A549 (cell line): ENCODE data around the gene CACNA1E. TPM values are rescaled to one million over a fixed set of nuclear protein-coding genes. Genes with fewer than 3 reads are reported as not detected.
A peak's percentile ranks its signal among the peaks of the same experiment; 100 is the strongest.

Experiments
- ATAC-seq, 2 experiments: fragments of 200-7000 bp in 1 of 2; fragments of >200 bp in 1 of 2; cut with Nextera tagmentation in 1 of 2; cut with Tn5 transposase in 1 of 2; 3 replicates each; pipeline versions ENCODE4 v1.8.0 to v1.9.1; 2018 to 2020; ENCODE audit warnings: mild to moderate bottlenecking in 1 of 2, moderate library complexity in 1 of 2
- CTCF ChIA-PET: fragments of 300-600 bp; sonication (Branson Sonifier 250); formaldehyde crosslinking; extraction: SDS; loops from one replicate; lab custom pipeline; 2021; ENCODE audit warnings: antibody characterized with exemption, inconsistent platforms; lab: Yijun Ruan, JAX
- POLR2A ChIA-PET: fragments of 350-600 bp; formaldehyde crosslinking; extraction: SDS; loops from one replicate; lab custom pipeline; 2021; ENCODE audit warnings: antibody characterized with exemption, inconsistent platforms; lab: Yijun Ruan, JAX
- DNase-seq, 2 experiments: peaks; one replicate each; pipeline versions ENCODE4 v3.0.0 to v3.0.0-alpha.2; 2011 to 2016; ENCODE audit warnings: low read depth in 1 of 2, low spot score in 1 of 2
- FAIRE-seq: peaks from 2 replicates; lab custom pipeline; 2011; peaks lifted over from hg19 to GRCh38; lab: Jason Lieb, UNC
- H3K27ac ChIP-seq, 2 experiments: fragments of >200 bp; sonication (Bioruptor Twin); formaldehyde crosslinking; 3 replicates each; pipeline ENCODE4 v1.5.1; 2016 to 2017
- H3K4me1 ChIP-seq: fragments of >200 bp; sonication (Bioruptor Twin); formaldehyde crosslinking; 3 replicates; pipeline ENCODE4 v1.6.1; 2016
- H3K4me2 ChIP-seq: fragments of >200 bp; sonication (Bioruptor Twin); formaldehyde crosslinking; 3 replicates; pipeline ENCODE4 v1.6.1; 2016
- H3K4me3 ChIP-seq: fragments of >200 bp; sonication (Bioruptor Twin); formaldehyde crosslinking; 3 replicates; pipeline ENCODE4 v1.5.1; 2016
- H3K9me3 ChIP-seq: fragments of >200 bp; sonication (Bioruptor Twin); formaldehyde crosslinking; 3 replicates; pipeline ENCODE4 v1.6.1; 2016
- CBX8 ChIP-seq: fragments of 200-600 bp; sonication (generic); IDR thresholded peaks from 2 replicates; pipeline ENCODE4 v1.6.1; 2016
- CHD2 ChIP-seq: fragments of 150-350 bp; IDR thresholded peaks from 2 replicates; pipeline ENCODE4 v1.6.1; 2014; ENCODE audit warnings: low read length; ENCODE audit not compliant: partially characterized antibody
- CHD4 ChIP-seq: fragments of 200-600 bp; sonication (generic); IDR thresholded peaks from 2 replicates; pipeline ENCODE4 v1.6.1; 2016; ENCODE audit warnings: antibody characterized with exemption, mild to moderate bottlenecking, borderline replicate concordance
- ESRRA ChIP-seq: fragments of 150-350 bp; IDR thresholded peaks from 2 replicates; pipeline ENCODE4 v1.6.1; 2014; ENCODE audit warnings: mild to moderate bottlenecking, low read length, borderline replicate concordance
- FOSB ChIP-seq: fragments of 250-450 bp; sonication (Bioruptor Pico); IDR thresholded peaks from 2 replicates; pipeline ENCODE4 v1.5.0; 2020; ENCODE audit warnings: mild to moderate bottlenecking, moderate library complexity
- FOXS1 ChIP-seq: fragments of 250-450 bp; sonication (Bioruptor Pico); IDR thresholded peaks from 2 replicates; pipeline ENCODE4 v1.5.0; 2020; ENCODE audit warnings: mild to moderate bottlenecking, moderate library complexity
- GATA3 ChIP-seq: IDR thresholded peaks from 2 replicates; pipeline ENCODE4 v1.6.1; 2012; ENCODE audit warnings: borderline replicate concordance
- HOXB5 ChIP-seq: fragments of 250-450 bp; sonication (Bioruptor Pico); IDR thresholded peaks from 2 replicates; pipeline ENCODE4 v1.5.0; 2020; ENCODE audit warnings: mild to moderate bottlenecking, moderate library complexity
- JUN ChIP-seq, 2 experiments: fragments of >200 bp; sonication (Bioruptor Twin); formaldehyde crosslinking; IDR thresholded peaks; 2 replicates in 1 of 2; 3 replicates in 1 of 2; pipeline ENCODE4 v1.6.1; 2016 to 2017
- JUNB ChIP-seq: fragments of >200 bp; sonication (Bioruptor Twin); formaldehyde crosslinking; IDR thresholded peaks from 2 replicates; pipeline ENCODE4 v1.6.1; 2016
- KDM1A ChIP-seq: fragments of 200-600 bp; sonication (generic); IDR thresholded peaks from 2 replicates; pipeline ENCODE4 v1.6.1; 2016; ENCODE audit warnings: low read depth, mild to moderate bottlenecking
- KDM5A ChIP-seq: fragments of 200-600 bp; sonication (generic); IDR thresholded peaks from 2 replicates; pipeline ENCODE4 v1.6.1; 2016; ENCODE audit warnings: antibody characterized with exemption, mild to moderate bottlenecking
- MYC ChIP-seq: IDR thresholded peaks from 2 replicates; pipeline ENCODE4 v1.6.1; 2012; ENCODE audit warnings: mild to moderate bottlenecking, inconsistent platforms, low read length, improper control_type of control experiment, borderline replicate concordance
- NR3C1 ChIP-seq: fragments of >200 bp; sonication (Bioruptor Twin); formaldehyde crosslinking; IDR thresholded peaks from 3 replicates; pipeline ENCODE4 v1.6.1; 2017
- POLR2A ChIP-seq: IDR thresholded peaks from 2 replicates; pipeline ENCODE4 v1.6.1; 2012; ENCODE audit warnings: mild to moderate bottlenecking, low read length
- RCOR1 ChIP-seq: fragments of 150-350 bp; IDR thresholded peaks from 2 replicates; pipeline ENCODE4 v1.6.1; 2014; ENCODE audit warnings: antibody characterized with exemption, low read length, low read depth
- TFCP2L1 ChIP-seq: fragments of 250-450 bp; sonication (Bioruptor Pico); IDR thresholded peaks from 2 replicates; pipeline ENCODE4 v1.5.0; 2021; ENCODE audit warnings: mild to moderate bottlenecking
- ZC3H11A ChIP-seq: fragments of 450-650 bp; IDR thresholded peaks from 2 replicates; pipeline ENCODE4 v1.6.1; 2014; ENCODE audit warnings: antibody characterized with exemption, mild to moderate bottlenecking
- ZFP36 ChIP-seq: fragments of 450-650 bp; IDR thresholded peaks from 2 replicates; pipeline ENCODE4 v1.6.1; 2014; ENCODE audit warnings: borderline replicate concordance; ENCODE audit not compliant: partially characterized antibody
- WGBS: methylation state at CpG from one replicate; pipeline ENCODE4 v1.1.6; 2017; ENCODE audit errors: missing lambda C conversion rate; 5-methylcytosine and 5-hydroxymethylcytosine counted together
- polyA plus RNA-seq, 4 experiments: library from polyadenylated mRNA; depleted of rRNA in 3 of 4; stranded (reverse); fragments of >200 nt; fragmentation: RNase III in 1 of 4; extraction: RNeasy Plus Mini Kit Qiagen cat#74134 plus additional on column Dnase treatment in 1 of 4; gene quantifications; 2 replicates in 3 of 4; 3 replicates in 1 of 4; pipeline ENCODE4 v1.2.3, GENCODE V29; 2011 to 2017
- TF ChIP-seq, protein P1 (sequence below): fragments of 450-650 bp; IDR thresholded peaks from 2 replicates; pipeline ENCODE4 v1.6.1; 2014; ENCODE audit warnings: antibody characterized with exemption
- TF ChIP-seq, protein P2 (sequence below): fragments of >200 bp; sonication (Bioruptor Twin); formaldehyde crosslinking; IDR thresholded peaks from 2 replicates; pipeline ENCODE4 v1.6.1; 2016
- TF ChIP-seq, protein P3 (sequence below): fragments of 250-450 bp; sonication (Bioruptor Pico); IDR thresholded peaks from 2 replicates; pipeline ENCODE4 v1.5.0; 2021; ENCODE audit warnings: mild to moderate bottlenecking, moderate library complexity, borderline replicate concordance
- TF ChIP-seq, protein P4 (sequence below): IDR thresholded peaks from 2 replicates; pipeline ENCODE4 v1.6.1; 2012
- TF ChIP-seq, protein P5 (sequence below): fragments of 150-350 bp; IDR thresholded peaks from 2 replicates; pipeline ENCODE4 v1.6.1; 2014; ENCODE audit warnings: low read depth, mild to moderate bottlenecking, low read length
- TF ChIP-seq, protein P6 (sequence below): fragments of >200 bp; sonication (Bioruptor Twin); formaldehyde crosslinking; IDR thresholded peaks from 3 replicates; pipeline ENCODE4 v1.6.1; 2016

Gene CACNA1E
- polyA plus RNA-seq, 2 of the 4 experiments (the other 2 are of a cell fraction) = 0.01 TPM; not detected in 1

DNA sequence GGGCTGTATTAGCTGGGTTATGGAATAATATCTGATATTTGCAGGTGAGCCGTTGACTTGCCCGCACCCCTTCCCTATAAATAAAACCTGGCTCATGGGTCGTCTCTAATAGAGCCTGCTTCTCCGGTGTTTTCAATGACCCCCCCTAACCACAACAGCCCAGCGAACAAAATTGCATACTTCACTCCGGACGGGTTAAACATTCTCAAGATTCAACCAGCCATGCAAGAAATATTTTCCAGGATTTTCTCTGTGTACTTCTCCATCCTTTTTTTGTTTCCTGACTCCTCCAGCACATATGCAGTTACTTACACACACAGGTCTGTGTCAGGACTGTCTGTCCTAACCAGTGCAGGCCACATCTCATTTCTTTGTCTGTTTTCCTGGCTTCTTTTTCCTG lies 310.5 kb downstream of the CACNA1E start:
- FAIRE-seq (no peak), ATAC-seq (no peak), DNase-seq (no peak)
- Histone ChIP-seq H3K4me3 (no peak overlapping the region), H3K4me2 (no peak overlapping the region), H3K27ac (no peak overlapping the region), H3K4me1 (no peaks in the 10 kb centered on the region), H3K9me3 (no peaks in the 10 kb centered on the region)
- ChIA-PET CTCF (no interaction called here), POLR2A (no interaction called here)
- TF ChIP-seq FOSB (CRISPR knock-in tag) (no peak), ZC3H11A (no peak), JUN (IDR thresholded peaks at IDR 0.05) (no peak), KDM1A (no peak), ESRRA (no peak), POLR2A (no peak), HOXB5 (CRISPR knock-in tag) (no peak), MYC (no peak)
- TF ChIP-seq, protein P1, sequence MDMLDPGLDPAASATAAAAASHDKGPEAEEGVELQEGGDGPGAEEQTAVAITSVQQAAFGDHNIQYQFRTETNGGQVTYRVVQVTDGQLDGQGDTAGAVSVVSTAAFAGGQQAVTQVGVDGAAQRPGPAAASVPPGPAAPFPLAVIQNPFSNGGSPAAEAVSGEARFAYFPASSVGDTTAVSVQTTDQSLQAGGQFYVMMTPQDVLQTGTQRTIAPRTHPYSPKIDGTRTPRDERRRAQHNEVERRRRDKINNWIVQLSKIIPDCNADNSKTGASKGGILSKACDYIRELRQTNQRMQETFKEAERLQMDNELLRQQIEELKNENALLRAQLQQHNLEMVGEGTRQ = no peak
- 27% methylated on average over 7 of the region's 7 CpGs for WGBS

DNA sequence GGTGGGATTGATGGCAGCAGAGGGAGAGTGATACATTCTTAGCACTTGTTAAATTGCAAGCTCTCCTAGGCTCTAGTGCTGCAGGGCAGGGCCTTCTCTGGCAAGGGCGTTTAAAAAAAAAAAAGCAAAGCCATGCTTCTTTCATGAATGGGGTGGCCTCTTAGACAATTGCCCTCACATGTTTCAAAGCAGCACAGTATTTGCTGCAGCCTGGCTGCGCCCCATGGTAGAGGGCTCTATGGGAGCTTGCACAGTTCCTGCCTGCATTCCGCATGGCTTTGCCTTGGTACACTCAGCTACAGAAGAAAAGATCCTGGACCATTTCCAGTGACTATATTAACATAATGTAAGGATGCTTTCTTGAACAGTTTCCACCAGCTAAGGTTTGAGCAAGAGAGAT lies 311.0 kb downstream of the CACNA1E start:
- no peak for DNase-seq
- no peak for FAIRE-seq
- Histone ChIP-seq H3K4me1 (no peaks in the 10 kb centered on the region), H3K27ac (no peak overlapping the region), H3K4me3 (no peak overlapping the region), H3K4me2 (no peak overlapping the region), H3K9me3 (no peaks in the 10 kb centered on the region)
- ChIA-PET POLR2A (no interaction called here), CTCF (no interaction called here)
- TF ChIP-seq CHD4 = no peak
- TF ChIP-seq RCOR1 = no peak
- no peak for TF ChIP-seq GATA3
- no peak for TF ChIP-seq CHD2
- TF ChIP-seq TFCP2L1 (CRISPR knock-in tag) = no peak
- TF ChIP-seq JUNB = no peak
- no peak for TF ChIP-seq ZFP36
- no peak for TF ChIP-seq KDM5A
- TF ChIP-seq, protein P2, sequence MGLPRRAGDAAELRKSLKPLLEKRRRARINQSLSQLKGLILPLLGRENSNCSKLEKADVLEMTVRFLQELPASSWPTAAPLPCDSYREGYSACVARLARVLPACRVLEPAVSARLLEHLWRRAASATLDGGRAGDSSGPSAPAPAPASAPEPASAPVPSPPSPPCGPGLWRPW = no peak
- 27% methylated on average over 3 of the region's 3 CpGs for WGBS
- ATAC-seq = no peak

DNA sequence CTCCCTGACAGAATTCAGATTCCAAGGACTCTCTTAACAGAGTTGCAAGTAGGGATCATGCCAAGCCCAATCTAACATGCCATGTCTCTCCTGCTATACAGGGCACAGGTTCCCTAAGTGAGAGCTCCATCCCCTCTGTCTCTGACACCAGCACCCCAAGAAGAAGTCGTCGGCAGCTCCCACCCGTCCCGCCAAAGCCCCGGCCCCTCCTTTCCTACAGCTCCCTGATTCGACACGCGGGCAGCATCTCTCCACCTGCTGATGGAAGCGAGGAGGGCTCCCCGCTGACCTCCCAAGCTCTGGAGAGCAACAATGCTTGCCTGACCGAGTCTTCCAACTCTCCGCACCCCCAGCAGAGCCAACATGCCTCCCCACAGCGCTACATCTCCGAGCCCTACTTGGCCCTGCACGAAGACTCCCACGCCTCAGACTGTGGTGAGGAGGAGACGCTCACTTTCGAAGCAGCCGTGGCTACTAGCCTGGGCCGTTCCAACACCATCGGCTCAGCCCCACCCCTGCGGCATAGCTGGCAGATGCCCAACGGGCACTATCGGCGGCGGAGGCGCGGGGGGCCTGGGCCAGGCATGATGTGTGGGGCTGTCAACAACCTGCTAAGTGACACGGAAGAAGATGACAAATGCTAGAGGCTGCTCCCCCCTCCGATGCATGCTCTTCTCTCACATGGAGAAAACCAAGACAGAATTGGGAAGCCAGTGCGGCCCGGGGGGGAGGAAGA lies 315.0 kb downstream of the CACNA1E start:
- TF ChIP-seq CHD4 = no peak
- TF ChIP-seq, protein P2 = no peak
- DNase-seq (no peak), ATAC-seq (peak in 1 of 2 experiments; percentile 43; a peak in 1 of 6 replicates), FAIRE-seq (no peak)
- ChIA-PET POLR2A (no interaction called here), CTCF (no interaction called here)
- WGBS = 33% methylated on average over 12 of the region's 32 CpGs
- no peak overlapping the region for H3K4me3 ChIP-seq
- H3K9me3 ChIP-seq = no peaks in the 10 kb centered on the region
- H3K4me2 ChIP-seq = no peak overlapping the region
- no peaks in the 10 kb centered on the region for H3K4me1 ChIP-seq
- H3K27ac ChIP-seq = no peak overlapping the region

DNA sequence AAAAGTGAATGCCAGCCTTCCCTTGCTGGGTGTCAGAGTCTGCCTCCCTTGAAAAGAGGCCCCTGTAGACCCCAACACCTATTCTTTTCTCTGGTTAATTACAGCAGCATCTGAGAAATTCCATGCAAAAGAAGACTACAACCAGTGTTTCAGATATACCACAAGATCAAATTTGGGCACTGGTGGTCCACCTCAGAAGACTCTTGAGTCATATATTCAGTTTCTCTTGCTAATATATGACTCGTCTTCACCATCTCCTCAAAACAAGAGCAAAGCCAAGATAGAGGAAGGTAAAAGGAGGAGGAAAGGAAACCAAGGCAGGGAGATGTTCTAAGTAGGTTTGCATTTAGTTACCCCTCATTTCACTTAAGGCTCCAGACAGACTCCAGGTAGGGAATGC lies 318.3 kb downstream of the CACNA1E start:
- Histone ChIP-seq H3K4me3 (no peak overlapping the region), H3K4me2 (no peak overlapping the region), H3K4me1 (no peaks in the 10 kb centered on the region), H3K9me3 (no peaks in the 10 kb centered on the region), H3K27ac (no peak overlapping the region)
- CTCF ChIA-PET = no interaction called here
- POLR2A ChIA-PET = no interaction called here
- ATAC-seq (no peak), DNase-seq (no peak), FAIRE-seq (no peak)
- 0% methylated on average over 1 of the region's 1 CpG for WGBS
- TF ChIP-seq, protein P3, sequence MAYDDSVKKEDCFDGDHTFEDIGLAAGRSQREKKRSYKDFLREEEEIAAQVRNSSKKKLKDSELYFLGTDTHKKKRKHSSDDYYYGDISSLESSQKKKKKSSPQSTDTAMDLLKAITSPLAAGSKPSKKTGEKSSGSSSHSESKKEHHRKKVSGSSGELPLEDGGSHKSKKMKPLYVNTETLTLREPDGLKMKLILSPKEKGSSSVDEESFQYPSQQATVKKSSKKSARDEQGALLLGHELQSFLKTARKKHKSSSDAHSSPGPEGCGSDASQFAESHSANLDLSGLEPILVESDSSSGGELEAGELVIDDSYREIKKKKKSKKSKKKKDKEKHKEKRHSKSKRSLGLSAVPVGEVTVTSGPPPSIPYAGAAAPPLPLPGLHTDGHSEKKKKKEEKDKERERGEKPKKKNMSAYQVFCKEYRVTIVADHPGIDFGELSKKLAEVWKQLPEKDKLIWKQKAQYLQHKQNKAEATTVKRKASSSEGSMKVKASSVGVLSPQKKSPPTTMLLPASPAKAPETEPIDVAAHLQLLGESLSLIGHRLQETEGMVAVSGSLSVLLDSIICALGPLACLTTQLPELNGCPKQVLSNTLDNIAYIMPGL (CRISPR knock-in tag) = no peak
- TF ChIP-seq CBX8 (no peak), FOXS1 (CRISPR knock-in tag) (no peak), JUN (IDR thresholded peaks at IDR 0.05) (no peak), FOSB (CRISPR knock-in tag) (no peak), NR3C1 (no peak), ESRRA (no peak)
- TF ChIP-seq, protein P4, sequence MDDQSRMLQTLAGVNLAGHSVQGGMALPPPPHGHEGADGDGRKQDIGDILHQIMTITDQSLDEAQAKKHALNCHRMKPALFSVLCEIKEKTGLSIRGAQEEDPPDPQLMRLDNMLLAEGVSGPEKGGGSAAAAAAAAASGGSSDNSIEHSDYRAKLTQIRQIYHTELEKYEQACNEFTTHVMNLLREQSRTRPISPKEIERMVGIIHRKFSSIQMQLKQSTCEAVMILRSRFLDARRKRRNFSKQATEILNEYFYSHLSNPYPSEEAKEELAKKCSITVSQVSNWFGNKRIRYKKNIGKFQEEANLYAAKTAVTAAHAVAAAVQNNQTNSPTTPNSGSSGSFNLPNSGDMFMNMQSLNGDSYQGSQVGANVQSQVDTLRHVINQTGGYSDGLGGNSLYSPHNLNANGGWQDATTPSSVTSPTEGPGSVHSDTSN = no peak
- TF ChIP-seq, protein P5, sequence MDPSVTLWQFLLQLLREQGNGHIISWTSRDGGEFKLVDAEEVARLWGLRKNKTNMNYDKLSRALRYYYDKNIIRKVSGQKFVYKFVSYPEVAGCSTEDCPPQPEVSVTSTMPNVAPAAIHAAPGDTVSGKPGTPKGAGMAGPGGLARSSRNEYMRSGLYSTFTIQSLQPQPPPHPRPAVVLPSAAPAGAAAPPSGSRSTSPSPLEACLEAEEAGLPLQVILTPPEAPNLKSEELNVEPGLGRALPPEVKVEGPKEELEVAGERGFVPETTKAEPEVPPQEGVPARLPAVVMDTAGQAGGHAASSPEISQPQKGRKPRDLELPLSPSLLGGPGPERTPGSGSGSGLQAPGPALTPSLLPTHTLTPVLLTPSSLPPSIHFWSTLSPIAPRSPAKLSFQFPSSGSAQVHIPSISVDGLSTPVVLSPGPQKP = no peak
- TF ChIP-seq, protein P6, sequence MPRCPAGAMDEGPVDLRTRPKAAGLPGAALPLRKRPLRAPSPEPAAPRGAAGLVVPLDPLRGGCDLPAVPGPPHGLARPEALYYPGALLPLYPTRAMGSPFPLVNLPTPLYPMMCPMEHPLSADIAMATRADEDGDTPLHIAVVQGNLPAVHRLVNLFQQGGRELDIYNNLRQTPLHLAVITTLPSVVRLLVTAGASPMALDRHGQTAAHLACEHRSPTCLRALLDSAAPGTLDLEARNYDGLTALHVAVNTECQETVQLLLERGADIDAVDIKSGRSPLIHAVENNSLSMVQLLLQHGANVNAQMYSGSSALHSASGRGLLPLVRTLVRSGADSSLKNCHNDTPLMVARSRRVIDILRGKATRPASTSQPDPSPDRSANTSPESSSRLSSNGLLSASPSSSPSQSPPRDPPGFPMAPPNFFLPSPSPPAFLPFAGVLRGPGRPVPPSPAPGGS = no peak
